ENCODE data around the gene CEP57.
"Not testable (repeated sequence)": the region's sequence is repeated elsewhere in the genome, so short reads cannot be mapped to it uniquely, and the experiment has no call there.

Gene CEP57

GRCh38 chr11:95799546-95799945 lies 9.2 kb downstream of the CEP57 start:
- DNase-seq = no peak

- DNase-seq = no peak
These were observed 10.1 kb downstream of the CEP57 start for GRCh38 chr11:95800438-95800837.

GRCh38 chr11:95802806-95803205 lies 12.5 kb downstream of the CEP57 start:
- no peak for DNase-seq

- no peak for DNase-seq
These were observed 13.7 kb downstream of the CEP57 start for GRCh38 chr11:95803973-95804372.

- DNase-seq = no peak
These were observed 15.6 kb downstream of the CEP57 start for GRCh38 chr11:95805869-95806268.

GRCh38 chr11:95806464-95806863 lies 16.2 kb downstream of the CEP57 start:
- not testable (repeated sequence) for DNase-seq

GRCh38 chr11:95811052-95811451 lies 20.8 kb downstream of the CEP57 start:
- not testable (repeated sequence) for DNase-seq

- no peak for DNase-seq
These were observed 25.7 kb downstream of the CEP57 start for GRCh38 chr11:95816037-95816436.

GRCh38 chr11:95821640-95822039 lies 31.3 kb downstream of the CEP57 start:
- peak; percentile 36 for DNase-seq

GRCh38 chr11:95827696-95828095 lies 37.4 kb downstream of the CEP57 start:
- DNase-seq = peak; percentile 22

- peak; percentile 69 for DNase-seq
These were observed 39.4 kb downstream of the CEP57 start for GRCh38 chr11:95829580-95830259.

- peak; percentile 97 for DNase-seq
These were observed 41.0 kb downstream of the CEP57 start for GRCh38 chr11:95831198-95831883.

- peak; percentile 54 for DNase-seq
These were observed 42.5 kb downstream of the CEP57 start for GRCh38 chr11:95832763-95833162.

- no peak for DNase-seq
These were observed 43.1 kb downstream of the CEP57 start for GRCh38 chr11:95833378-95833777.

- peak; percentile 12 for DNase-seq
These were observed 45.1 kb downstream of the CEP57 start for GRCh38 chr11:95835351-95835750.

GRCh38 chr11:95835768-95836488 lies 45.6 kb downstream of the CEP57 start:
- peak; percentile 94 for DNase-seq

- DNase-seq = no peak
These were observed 54.9 kb downstream of the CEP57 start for GRCh38 chr11:95845167-95845566.

GRCh38 chr11:95849087-95849825 lies 59.0 kb downstream of the CEP57 start:
- peak; percentile 77 for DNase-seq

- DNase-seq = no peak
These were observed 59.8 kb downstream of the CEP57 start for GRCh38 chr11:95850137-95850536.

- DNase-seq = no peak
These were observed 62.8 kb downstream of the CEP57 start for GRCh38 chr11:95853138-95853537.

GRCh38 chr11:95853862-95854261 lies 63.6 kb downstream of the CEP57 start:
- DNase-seq = no peak

GRCh38 chr11:95854362-95854761 lies 64.1 kb downstream of the CEP57 start:
- DNase-seq = not testable (repeated sequence)

- not testable (repeated sequence) for DNase-seq
These were observed 69.7 kb downstream of the CEP57 start for GRCh38 chr11:95860024-95860423.

Data from fibroblast of upper back skin (primary cell).